Measurements from ENCODE around the gene PCDHGA8. TPM values are rescaled to one million over a fixed set of nuclear protein-coding genes. Genes with fewer than 3 reads are reported as not detected.
"Not testable (repeated sequence)": the region's sequence is repeated elsewhere in the genome, so short reads cannot be mapped to it uniquely, and the experiment has no call there.

The PCDHGA8 gene
- total RNA-seq, 1 donor from 2014 or later: 1.5 TPM

GRCh38 chr5:141397756-141398551, 5.5 kb downstream of the PCDHGA8 start, which contains the start of gene PCDHGB5:
Gene PCDHGB5, plus strand, starts transcription at chr5:141397947. Its CDS starts 181 bp downstream, at chr5:141398128.
- Histone ChIP-seq H3K4me3 (peak within 1 kb of the TSS; percentile 39), H3K27me3 (ENCODE audit: low read depth) (peaks cover 47% of the 10 kb centered on the region), H3K9me3 (peaks cover 68% of the 10 kb centered on the region)
- H3K4me1 ChIP-seq; DNase-seq; H3K36me3 ChIP-seq; H3K27ac ChIP-seq; intact Hi-C loops (cut with DNase I): not testable (repeated sequence)
- TF ChIP-seq CTCF (IDR thresholded peaks at IDR 0.05): peak; percentile 60
- ATAC-seq: peak; percentile 93 to 98

GRCh38 chr5:141398608-141399007, 6.2 kb downstream of the PCDHGA8 start:
- DNase-seq: no peak
- no peak for ATAC-seq
- Histone ChIP-seq H3K4me1 (no peaks in the 10 kb centered on the region), H3K4me3 (no peak overlapping the region), H3K36me3 (no peaks in the 10 kb centered on the region), H3K27ac (no peak overlapping the region), H3K9me3 (peaks cover 68% of the 10 kb centered on the region), H3K27me3 (ENCODE audit: low read depth) (peaks cover 45% of the 10 kb centered on the region)
- intact Hi-C loops (cut with DNase I): no loop called here
- no peak for TF ChIP-seq CTCF (IDR thresholded peaks at IDR 0.05)

- intact Hi-C loops (cut with DNase I): no loop called here
- ATAC-seq (no peak), DNase-seq (no peak)
- H3K4me3 ChIP-seq: no peak overlapping the region
- H3K4me1 ChIP-seq: no peaks in the 10 kb centered on the region
- TF ChIP-seq CTCF (IDR thresholded peaks at IDR 0.05): no peak
- no peaks in the 10 kb centered on the region for H3K36me3 ChIP-seq
- H3K27ac ChIP-seq: no peak overlapping the region
- peaks cover 63% of the 10 kb centered on the region for H3K9me3 ChIP-seq
- H3K27me3 ChIP-seq (ENCODE audit: low read depth): peaks cover 40% of the 10 kb centered on the region
Measured at GRCh38 chr5:141399555-141400258, 7.3 kb downstream of the PCDHGA8 start.

GRCh38 chr5:141402553-141403243, 10.3 kb downstream of the PCDHGA8 start, which contains the start of gene PCDHGA9:
Gene PCDHGA9, plus strand, starts transcription at chr5:141402778. Its CDS starts 175 bp downstream, at chr5:141402953.
- no peaks in the 10 kb centered on the region for H3K36me3 ChIP-seq
- intact Hi-C loops (cut with DNase I): no loop called here
- H3K9me3 ChIP-seq: peaks cover 49% of the 10 kb centered on the region
- H3K4me1 ChIP-seq: no peaks in the 10 kb centered on the region
- H3K27me3 ChIP-seq (ENCODE audit: low read depth): peaks cover 20% of the 10 kb centered on the region
- TF ChIP-seq CTCF (IDR thresholded peaks at IDR 0.05): peak; percentile 33
- DNase-seq (no peak), ATAC-seq (peak in 1 of 2 donors; percentile 47)
- H3K27ac ChIP-seq: no peak within 1 kb of the TSS
- peak within 1 kb of the TSS; percentile 32 for H3K4me3 ChIP-seq

- peak overlapping the region; percentile 32 for H3K4me3 ChIP-seq
- DNase-seq: no peak
- no peaks in the 10 kb centered on the region for H3K4me1 ChIP-seq
- ATAC-seq: no peak
- H3K27ac ChIP-seq: no peak overlapping the region
- peaks cover 20% of the 10 kb centered on the region for H3K27me3 ChIP-seq (ENCODE audit: low read depth)
- intact Hi-C loops (cut with DNase I): no loop called here
- no peaks in the 10 kb centered on the region for H3K36me3 ChIP-seq
- TF ChIP-seq CTCF (IDR thresholded peaks at IDR 0.05): no peak
- peaks cover 54% of the 10 kb centered on the region for H3K9me3 ChIP-seq
Measured at GRCh38 chr5:141403387-141403786, 11.0 kb downstream of the PCDHGA8 start.
